Articular chondrocyte of knee joint (primary cell): ENCODE data around the gene TDRD10. TPM values are rescaled to one million over a fixed set of nuclear protein-coding genes. Genes with fewer than 3 reads are reported as not detected.

Source experiments
- total RNA-seq: library from RNA; depleted of rRNA; stranded (reverse); fragments of >200 nt; gene quantifications from 2 replicates; pipeline ENCODE4 v1.2.3, GENCODE V29; 2012

The TDRD10 gene
- total RNA-seq: 0.13 and 0.54 TPM in 2 replicates

GRCh38 chr1:154502066-154502743, at the start of gene TDRD10, which contains the start of gene SHE:
Gene TDRD10, plus strand, starts transcription at chr1:154502219. Its CDS starts 4,685 bp downstream, at chr1:154506904.
Gene SHE, minus strand, starts transcription at chr1:154502412. Its CDS starts 386 bp downstream, at chr1:154502026.

GRCh38 chr1:154557939-154558719, 56.1 kb downstream of the TDRD10 start, which contains the start of gene UBE2Q1:
Gene UBE2Q1, minus strand, starts transcription at chr1:154558662. Its CDS starts 109 bp downstream, at chr1:154558553.

GRCh38 chr1:154567386-154568156, 65.6 kb downstream of the TDRD10 start, which contains the start of gene CHRNB2:
Gene CHRNB2, plus strand, starts transcription at chr1:154567778. Its CDS starts 267 bp downstream, at chr1:154568045.

Other genes with a start within 250 kb of the TDRD10 start
- gene HAX1, start 229.6 kb upstream of the TDRD10 start, total RNA-seq: 117 and 124 TPM in 2 replicates
- gene AQP10, start 181.1 kb upstream of the TDRD10 start, total RNA-seq: 0.13 TPM in 1 of 2 replicates, not detected in the other
- 258 and 314 TPM in 2 replicates for gene ATP8B2, start 176.7 kb upstream of the TDRD10 start, total RNA-seq
- gene IL6R, start 96.9 kb upstream of the TDRD10 start, total RNA-seq: 6.3 and 10.2 TPM in 2 replicates
- 2.7 and 4.8 TPM in 2 replicates for gene SHE, start 193 bp downstream of the TDRD10 start, total RNA-seq
- 29.0 and 29.3 TPM in 2 replicates for gene UBE2Q1, start 56.4 kb downstream of the TDRD10 start, total RNA-seq
- under 0.01 TPM in 2 replicates for gene CHRNB2, start 65.6 kb downstream of the TDRD10 start, total RNA-seq
- gene ADAR, start 106.0 kb downstream of the TDRD10 start, total RNA-seq: 125 and 128 TPM in 2 replicates